ENCODE measurements around the gene PRPF6. TPM values are rescaled to one million over a fixed set of nuclear protein-coding genes. Genes with fewer than 3 reads are reported as not detected.

The PRPF6 gene
- total and polyA plus RNA-seq, 2 of the 13 experiments (the other 11 are each of a cell fraction or from before 2014, with no cell fraction given): 63.7 to 101 TPM

DNA sequence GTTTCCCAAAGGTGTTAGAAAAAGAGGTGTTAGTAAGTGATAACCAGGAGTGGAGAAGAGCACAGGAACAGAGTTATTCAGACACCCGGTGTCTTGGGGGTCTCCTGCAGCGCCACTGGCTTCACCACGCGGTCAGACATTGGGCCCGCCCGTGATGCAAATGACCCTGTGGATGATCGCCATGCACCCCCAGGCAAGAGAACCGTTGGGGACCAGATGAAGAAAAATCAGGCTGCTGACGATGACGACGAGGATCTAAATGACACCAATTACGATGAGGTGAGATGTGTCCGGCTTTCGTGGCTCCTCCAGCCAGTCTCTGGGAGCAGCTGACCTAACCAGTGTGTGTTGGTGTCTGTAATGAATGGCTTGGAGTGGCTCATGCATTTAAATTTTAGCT is 2.0 kb downstream of the PRPF6 start:
- Histone ChIP-seq H4K20me1 (ENCODE audit: insufficient read depth, low read length) (peaks cover 3% of the 10 kb centered on the region; the same call in 1 of the 2 replicates), H3K79me2 (ENCODE audit: insufficient read depth, low read length) (peaks cover 27% of the 10 kb centered on the region), H3K4me1 (ENCODE audit: insufficient read depth, low read length) (peaks cover 34% of the 10 kb centered on the region), H3K27ac (ENCODE audit: extremely low read length, insufficient read depth, low read length) (no peak overlapping the region), H3K36me3 (replicated peaks in 1 of 2; ENCODE audit: control insufficient read depth in 1 of 2, insufficient read depth in 2 of 2, low read length in 2 of 2) (peaks cover 22 to 50% of the 10 kb centered on the region in 2 experiments), H3K27me3 (ENCODE audit: control insufficient read depth in 1 of 2, insufficient read depth in 2 of 2, low read length in 2 of 2) (no peaks in the 10 kb centered on the region; a peak in 1 of 5 replicates), H3K4me3 (replicated peaks in 1 of 3; ENCODE audit: insufficient read depth in 1 of 3, low read depth in 2 of 3, low read length in 3 of 3) (no peak overlapping the region), H2AFZ (ENCODE audit: low read length) (no peak overlapping the region), H3K9ac (ENCODE audit: insufficient read depth, low read depth, low read length) (no peak overlapping the region; the same call in 1 of the 2 replicates), H3K4me2 (ENCODE audit: low read depth, low read length) (peak overlapping the region; percentile 99; the same call in 1 of the 2 replicates), H3K9me3 (ENCODE audit: low read length) (no peaks in the 10 kb centered on the region)
- FAIRE-seq (no peak), DNase-seq (ENCODE audit: low spot score) (no peak), ATAC-seq (no peak)
- ChIA-PET CTCF (ENCODE audit: low intra/inter-chr PET ratio, low total read pairs) (no interaction called here), POLR2A (interaction anchor here (4.7 kb wide), 1 partner anchor 54 kb away, joined by 41 read pairs; the partner anchor contains the start of gene C20orf204)
- TF ChIP-seq ZC3H13 (CRISPR knock-in tag; IDR thresholded peaks at IDR 0.05): 0 out of 2 replicates have a peak, but pooled peaks have one; percentile 52
- TF ChIP-seq ZBTB3 (CRISPR knock-in tag; IDR thresholded peaks at IDR 0.05; ENCODE audit: borderline replicate concordance, low read depth): no peak
- no peak for TF ChIP-seq ZNF446 (CRISPR knock-in tag; IDR thresholded peaks at IDR 0.05)
- TF ChIP-seq FOSL1 (CRISPR knock-in tag; IDR thresholded peaks at IDR 0.05; ENCODE audit: borderline replicate concordance): no peak
- TF ChIP-seq MAFK (conservative IDR thresholded peaks at IDR 0.05 in 1 of 2, IDR thresholded peaks at IDR 0.05 in 1 of 2; ENCODE audit: low read length in 2 of 2): no peak
- peak; percentile 31; the same call in 1 of the 2 replicates for TF ChIP-seq ZNF567 (CRISPR knock-in tag; IDR thresholded peaks at IDR 0.05; ENCODE audit: borderline replicate concordance)
- TF ChIP-seq KLF13 (CRISPR knock-in tag; IDR thresholded peaks at IDR 0.05): no peak
- no peak for TF ChIP-seq ZNF609 (CRISPR knock-in tag; IDR thresholded peaks at IDR 0.05; ENCODE audit: borderline replicate concordance)
- TF ChIP-seq ZNF335 (CRISPR knock-in tag; IDR thresholded peaks at IDR 0.05): no peak
- no peak for TF ChIP-seq PAWR (CRISPR knock-in tag; IDR thresholded peaks at IDR 0.05; ENCODE audit: borderline replicate concordance)
- TF ChIP-seq ARNT2 (CRISPR knock-in tag; IDR thresholded peaks at IDR 0.05; ENCODE audit: low read depth): 0 out of 2 replicates have a peak, but pooled peaks have one; percentile 8
- TF ChIP-seq RBFOX2 (IDR thresholded peaks at IDR 0.05; ENCODE audit: low read depth, low read length): 0 out of 2 replicates have a peak, but pooled peaks have one; percentile 36
- peak; percentile 57; the same call in 1 of the 2 replicates for TF ChIP-seq ZNF768 (CRISPR knock-in tag; IDR thresholded peaks at IDR 0.05)
- 96% methylated on average over 14 of the region's 14 CpGs for WGBS (ENCODE audit: low lambda C conversion rate)
- intact Hi-C loops (cut with micrococcal nuclease; ENCODE audit: unreplicated experiment): no loop called here
- in situ Hi-C loops (cut with HindIII; ENCODE audit: extremely low pct_ligation_motif_present, low pct_unique_long_range_greater_than_20kb): loop anchor here (5.0 kb wide), 1 partner anchor 39 kb away; no protein-coding TSS in a partner anchor
- no TSS peak for BruUV-seq (replicated peaks)

All from HepG2 (cell line).